AML-193 (cell line): ENCODE results near the gene CABP7.

Experiments
- DNase-seq, 2 experiments: peaks; one replicate each; lab custom pipeline; 2025; lab: John Stamatoyannopoulos, UW

The CABP7 gene

GRCh38 chr22:29702000-29702930, 17.5 kb upstream of the CABP7 start:
- no peak for DNase-seq

GRCh38 chr22:29702931-29703501, 16.8 kb upstream of the CABP7 start:
- no peak for DNase-seq

GRCh38 chr22:29703569-29704195, 16.1 kb upstream of the CABP7 start:
- DNase-seq: no peak

- no peak for DNase-seq
Measured at GRCh38 chr22:29704528-29705285, 15.1 kb upstream of the CABP7 start.

- DNase-seq: no peak
Measured at GRCh38 chr22:29705651-29706050, 14.2 kb upstream of the CABP7 start.

GRCh38 chr22:29706486-29706885, 13.3 kb upstream of the CABP7 start:
- DNase-seq: no peak

- DNase-seq: no peak
Measured at GRCh38 chr22:29707010-29707409, 12.8 kb upstream of the CABP7 start.

- no peak for DNase-seq
Measured at GRCh38 chr22:29707471-29707870, 12.3 kb upstream of the CABP7 start.

- DNase-seq: no peak
Measured at GRCh38 chr22:29710193-29710592, 9.6 kb upstream of the CABP7 start.

GRCh38 chr22:29710922-29711593, 8.7 kb upstream of the CABP7 start:
- DNase-seq: no peak

GRCh38 chr22:29712119-29712518, 7.7 kb upstream of the CABP7 start:
- DNase-seq: no peak

GRCh38 chr22:29713156-29713727, 6.6 kb upstream of the CABP7 start:
- no peak for DNase-seq

GRCh38 chr22:29715240-29715639, 4.6 kb upstream of the CABP7 start:
- no peak for DNase-seq

- DNase-seq: no peak
Measured at GRCh38 chr22:29715705-29716104, 4.1 kb upstream of the CABP7 start.

GRCh38 chr22:29716814-29717545, 2.8 kb upstream of the CABP7 start:
- DNase-seq: peak; percentile 32 to 40

- DNase-seq: no peak
Measured at GRCh38 chr22:29717789-29718188, 2.0 kb upstream of the CABP7 start.

GRCh38 chr22:29718949-29719898, 579 bp upstream of the CABP7 start:
- no peak for DNase-seq

- no peak for DNase-seq
Measured at GRCh38 chr22:29720811-29721323, 1.1 kb downstream of the CABP7 start.

- DNase-seq: no peak
Measured at GRCh38 chr22:29722151-29722550, 2.3 kb downstream of the CABP7 start.
